ENCODE data around the gene MUC5AC. TPM values are rescaled to one million over a fixed set of nuclear protein-coding genes. Genes with fewer than 3 reads are reported as not detected.

MUC5AC gene
- total RNA-seq, 2 experiments from 2014 or later, result not detected

DNA sequence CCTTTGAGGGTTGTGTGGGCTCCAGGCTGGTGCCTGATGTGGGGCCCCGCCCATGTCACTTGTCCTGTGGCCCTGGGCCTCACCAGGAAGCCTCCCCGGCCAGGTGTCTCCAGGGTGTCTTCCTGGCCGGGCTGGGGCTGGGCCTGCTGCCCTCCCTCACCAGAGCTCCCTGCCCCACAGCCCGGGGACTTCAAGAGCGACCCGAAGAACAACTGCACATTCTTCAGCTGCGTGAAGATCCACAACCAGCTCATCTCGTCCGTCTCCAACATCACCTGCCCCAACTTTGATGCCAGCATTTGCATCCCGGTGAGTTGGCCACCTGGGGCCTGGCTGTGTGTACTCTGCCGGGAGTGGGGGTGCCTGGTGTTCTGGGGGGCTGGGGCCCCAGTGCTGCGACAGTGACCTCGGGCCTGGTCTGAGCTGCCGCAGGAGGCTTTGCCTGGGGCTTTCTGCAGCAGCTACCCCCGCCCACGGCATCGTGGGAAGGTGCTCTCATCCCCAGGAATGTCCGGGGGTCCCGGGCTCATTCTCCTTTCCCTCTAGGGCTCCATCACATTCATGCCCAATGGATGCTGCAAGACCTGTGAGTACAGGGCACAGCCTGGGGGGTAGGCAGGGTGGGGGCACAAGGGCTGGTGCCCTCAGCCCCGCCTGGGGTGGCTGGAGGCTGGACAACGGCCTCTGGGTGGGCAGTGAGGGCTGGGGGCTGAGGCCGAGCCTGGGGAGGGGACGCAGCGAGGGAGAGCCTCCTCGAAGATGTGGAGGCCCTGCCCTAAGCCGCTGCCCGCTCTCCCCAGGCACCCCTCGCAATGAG is 48.4 kb upstream of the MUC5AC start:
- Histone ChIP-seq H3K27me3 (ENCODE audit: control insufficient read depth in 1 of 2, insufficient read depth in 2 of 2, low read length in 2 of 2) (no peaks in the 10 kb centered on the region), H3K4me3 (ENCODE audit: low read length) (no peak overlapping the region), H3K27ac (ENCODE audit: low read depth in 1 of 2, low read length in 2 of 2) (no peak overlapping the region), H3K9me3 (ENCODE audit: control insufficient read depth in 1 of 2, insufficient read depth in 1 of 2, low read length in 2 of 2) (peaks cover 0 to 13% of the 10 kb centered on the region in 2 experiments), H3K4me1 (ENCODE audit: insufficient read depth, low read length) (no peaks in the 10 kb centered on the region), H3K36me3 (ENCODE audit: insufficient read depth, low read length) (no peaks in the 10 kb centered on the region)
- DNase-seq (no peak), ATAC-seq (ENCODE audit: poor library complexity) (no peak)
- ChIA-PET CTCF (no interaction called here), POLR2A (no interaction called here)
- Mint-ChIP-seq H3K27me3 (no peaks in the 10 kb centered on the region), H3K27ac (no peak overlapping the region), H3K36me3 (ENCODE audit: low read depth) (no peaks in the 10 kb centered on the region), H3K9me3 (no peaks in the 10 kb centered on the region), H3K4me3 (no peak overlapping the region), H3K4me1 (ENCODE audit: low read depth) (no peaks in the 10 kb centered on the region)
- intact Hi-C loops (cut with DNase I, micrococcal nuclease), result no loop called here
- no peak for TF ChIP-seq CTCF (IDR thresholded peaks at IDR 0.05)

- intact Hi-C loops (cut with DNase I, micrococcal nuclease), result no loop called here
- Mint-ChIP-seq H3K4me1 (ENCODE audit: low read depth) (no peaks in the 10 kb centered on the region), H3K36me3 (ENCODE audit: low read depth) (no peaks in the 10 kb centered on the region), H3K4me3 (no peak overlapping the region), H3K27me3 (no peaks in the 10 kb centered on the region), H3K27ac (no peak overlapping the region), H3K9me3 (no peaks in the 10 kb centered on the region)
- Histone ChIP-seq H3K9me3 (ENCODE audit: control insufficient read depth in 1 of 2, insufficient read depth in 1 of 2, low read length in 2 of 2) (peaks cover 0 to 8% of the 10 kb centered on the region in 2 experiments), H3K4me1 (ENCODE audit: insufficient read depth, low read length) (no peaks in the 10 kb centered on the region), H3K27ac (ENCODE audit: low read depth in 1 of 2, low read length in 2 of 2) (no peak overlapping the region), H3K4me3 (ENCODE audit: low read length) (no peak overlapping the region), H3K36me3 (ENCODE audit: insufficient read depth, low read length) (no peaks in the 10 kb centered on the region), H3K27me3 (ENCODE audit: control insufficient read depth in 1 of 2, insufficient read depth in 2 of 2, low read length in 2 of 2) (no peaks in the 10 kb centered on the region)
- DNase-seq (no peak), ATAC-seq (ENCODE audit: poor library complexity) (no peak)
- ChIA-PET POLR2A (no interaction called here), CTCF (no interaction called here)
- no peak for TF ChIP-seq CTCF (IDR thresholded peaks at IDR 0.05)
Observed at GRCh38 chr11:1109918-1110705, 47.6 kb upstream of the MUC5AC start.

GRCh38 chr11:1111545-1112212 is 46.1 kb upstream of the MUC5AC start:
- intact Hi-C loops (cut with DNase I, micrococcal nuclease), result no loop called here
- ATAC-seq (ENCODE audit: poor library complexity) (no peak), DNase-seq (no peak)
- Histone ChIP-seq H3K27me3 (ENCODE audit: control insufficient read depth in 1 of 2, insufficient read depth in 2 of 2, low read length in 2 of 2) (no peaks in the 10 kb centered on the region), H3K27ac (ENCODE audit: low read depth in 1 of 2, low read length in 2 of 2) (no peak overlapping the region), H3K4me3 (ENCODE audit: low read length) (no peak overlapping the region), H3K4me1 (ENCODE audit: insufficient read depth, low read length) (no peaks in the 10 kb centered on the region), H3K9me3 (ENCODE audit: control insufficient read depth in 1 of 2, insufficient read depth in 1 of 2, low read length in 2 of 2) (peaks cover 0 to 8% of the 10 kb centered on the region in 2 experiments), H3K36me3 (ENCODE audit: insufficient read depth, low read length) (no peaks in the 10 kb centered on the region)
- H3K4me1 Mint-ChIP-seq (ENCODE audit: low read depth), result no peaks in the 10 kb centered on the region
- TF ChIP-seq CTCF (IDR thresholded peaks at IDR 0.05), result no peak
- ChIA-PET POLR2A (no interaction called here), CTCF (no interaction called here)
- no peaks in the 10 kb centered on the region for H3K27me3 Mint-ChIP-seq
- no peaks in the 10 kb centered on the region for H3K9me3 Mint-ChIP-seq
- H3K27ac Mint-ChIP-seq, result no peak overlapping the region
- no peak overlapping the region for H3K4me3 Mint-ChIP-seq
- H3K36me3 Mint-ChIP-seq (ENCODE audit: low read depth), result no peaks in the 10 kb centered on the region
